Neuron (in vitro differentiated cells): ENCODE measurements around the gene AAR2.

Experiments used
- H2AFZ ChIP-seq: one replicate; pipeline ENCODE4 v1.6.1; 2013; ENCODE audit warnings: low read depth, mild to moderate bottlenecking, inconsistent platforms, low read length, moderate library complexity
- H3K27me3 ChIP-seq: one replicate; pipeline ENCODE4 v1.6.1; 2013; ENCODE audit warnings: low read length; ENCODE audit not compliant: insufficient read depth
- H3K36me3 ChIP-seq: one replicate; pipeline ENCODE4 v1.6.1; 2013; ENCODE audit warnings: low read length; ENCODE audit not compliant: insufficient read depth
- H3K4me1 ChIP-seq: one replicate; pipeline ENCODE4 v1.6.1; 2013; ENCODE audit warnings: low read length; ENCODE audit not compliant: insufficient read depth
- H3K4me3 ChIP-seq: 2 replicates; pipeline ENCODE4 v1.5.1; 2013; ENCODE audit warnings: mild to moderate bottlenecking, low read length, moderate library complexity
- H3K9me3 ChIP-seq: one replicate; pipeline ENCODE4 v1.6.1; 2013; ENCODE audit warnings: low read length

AAR2 gene

DNA sequence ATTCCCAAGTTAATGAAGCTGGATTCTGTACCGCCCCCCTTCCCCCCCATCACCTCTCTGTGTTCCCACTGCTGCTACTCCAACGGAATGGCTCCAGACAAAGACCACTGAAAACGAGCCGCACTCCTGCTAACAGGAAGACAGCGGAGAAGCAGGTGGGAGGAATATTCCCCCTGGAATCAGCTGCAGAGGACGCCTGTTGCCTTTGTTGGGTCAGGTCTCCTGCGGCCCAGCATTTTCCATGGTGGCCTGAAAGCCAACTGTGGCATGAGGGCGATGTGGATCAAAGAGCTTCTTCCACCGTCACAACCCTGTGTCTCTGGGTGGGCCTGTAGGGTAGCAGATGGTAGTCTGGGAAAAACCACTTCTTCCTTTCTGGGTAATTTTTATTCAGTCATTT is 16.8 kb downstream of the AAR2 start:
- H3K36me3 ChIP-seq = peaks cover 65% of the 10 kb centered on the region
- no peaks in the 10 kb centered on the region for H3K9me3 ChIP-seq

DNA sequence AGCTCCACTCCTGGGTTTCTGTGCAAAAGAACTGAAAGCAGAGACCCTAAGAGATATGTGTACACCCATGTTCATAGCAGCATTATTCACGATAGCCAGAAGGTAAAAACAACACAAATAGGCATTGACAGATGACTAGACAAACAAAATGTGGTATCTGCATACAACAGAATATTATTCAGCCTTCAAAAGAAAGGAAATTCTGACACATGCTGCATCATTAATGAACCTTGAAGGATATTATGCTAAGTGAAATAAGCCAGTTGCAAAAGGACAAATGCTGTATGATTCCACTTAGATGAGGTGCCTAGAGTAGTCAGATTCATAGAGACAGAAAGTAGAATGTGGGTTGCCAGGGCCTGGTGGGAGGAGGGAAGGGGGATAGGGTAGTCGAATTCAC is 17.8 kb downstream of the AAR2 start:
- no peak overlapping the region for H2AFZ ChIP-seq
- H3K4me3 ChIP-seq = no peak overlapping the region
- no peaks in the 10 kb centered on the region for H3K4me1 ChIP-seq
- peaks cover 59% of the 10 kb centered on the region for H3K36me3 ChIP-seq
- H3K9me3 ChIP-seq = no peaks in the 10 kb centered on the region
- no peaks in the 10 kb centered on the region for H3K27me3 ChIP-seq

More for the DNA sequence above, 16.8 kb downstream of the AAR2 start:
- H3K27me3 ChIP-seq = no peaks in the 10 kb centered on the region
- no peak overlapping the region for H3K4me3 ChIP-seq
- no peak overlapping the region for H2AFZ ChIP-seq
- H3K4me1 ChIP-seq = no peaks in the 10 kb centered on the region

DNA sequence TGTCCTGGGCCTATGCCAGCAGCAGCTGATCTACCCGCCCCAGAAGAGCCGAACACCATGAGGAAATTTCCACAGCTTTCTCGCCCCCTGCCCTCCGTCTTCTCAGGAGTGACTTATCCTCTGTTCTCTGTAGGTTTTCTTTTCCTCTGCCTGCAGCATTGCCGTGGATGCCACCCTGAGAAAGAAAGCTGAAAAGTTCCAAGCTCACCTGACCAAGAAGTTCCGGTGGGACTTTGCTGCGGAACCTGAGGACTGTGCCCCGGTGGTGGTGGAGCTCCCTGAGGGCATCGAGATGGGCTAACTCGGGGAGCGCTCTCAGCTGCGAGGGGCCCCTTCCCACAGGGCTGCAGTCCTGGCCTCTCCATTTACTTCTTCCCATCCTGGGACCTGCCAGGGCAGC is 19.2 kb downstream of the AAR2 start:
- Histone ChIP-seq H3K9me3 (no peaks in the 10 kb centered on the region), H3K36me3 (peaks cover 52% of the 10 kb centered on the region), H3K27me3 (no peaks in the 10 kb centered on the region), H2AFZ (no peak overlapping the region), H3K4me3 (no peak overlapping the region), H3K4me1 (no peaks in the 10 kb centered on the region)

DNA sequence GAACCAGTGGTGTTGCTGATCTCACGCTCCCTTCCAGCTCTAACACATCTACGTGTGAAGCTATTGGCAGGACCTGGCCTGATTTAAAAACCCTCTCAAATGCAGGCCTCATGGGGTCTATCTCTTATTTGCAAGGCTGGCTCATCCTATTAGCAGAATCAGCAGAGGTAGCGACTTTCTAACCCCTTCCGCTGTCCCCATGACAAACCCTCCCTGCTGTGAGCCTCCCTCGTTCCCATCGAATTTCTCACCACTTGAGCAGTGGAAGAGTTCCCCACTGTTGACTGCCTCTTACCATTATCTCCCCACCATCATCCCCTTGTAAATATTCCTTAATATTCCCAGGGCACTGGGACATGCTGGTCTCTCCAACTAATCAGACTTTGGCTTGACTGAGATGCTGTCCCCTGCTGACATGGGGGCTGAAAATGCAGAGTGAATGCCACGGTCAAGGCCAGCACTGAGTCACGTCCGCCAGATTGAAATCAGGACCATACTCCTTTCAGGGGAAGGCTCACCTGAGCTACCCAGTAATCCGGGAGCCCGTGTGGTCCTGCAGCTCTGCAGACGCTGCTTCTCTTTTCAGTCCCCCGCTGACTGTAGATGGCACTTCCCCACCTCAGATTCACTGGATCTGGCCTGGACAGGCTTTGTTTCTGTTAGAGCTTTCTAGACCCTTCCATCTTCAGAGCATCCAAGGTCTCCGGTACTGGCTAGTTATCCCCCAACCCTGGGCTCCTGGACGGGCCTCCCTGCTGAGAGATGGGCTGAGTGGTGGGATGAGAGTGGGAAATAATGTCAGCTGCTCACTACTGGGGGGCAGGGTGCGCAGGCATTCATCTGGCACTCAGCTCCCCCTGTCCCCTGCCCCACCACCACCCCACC is 23.1 kb downstream of the AAR2 start:
- no peak overlapping the region for H3K4me3 ChIP-seq
- no peaks in the 10 kb centered on the region for H3K9me3 ChIP-seq
- H3K36me3 ChIP-seq = peaks cover 23% of the 10 kb centered on the region
- H2AFZ ChIP-seq = no peak overlapping the region
- H3K4me1 ChIP-seq = no peaks in the 10 kb centered on the region
- no peaks in the 10 kb centered on the region for H3K27me3 ChIP-seq

DNA sequence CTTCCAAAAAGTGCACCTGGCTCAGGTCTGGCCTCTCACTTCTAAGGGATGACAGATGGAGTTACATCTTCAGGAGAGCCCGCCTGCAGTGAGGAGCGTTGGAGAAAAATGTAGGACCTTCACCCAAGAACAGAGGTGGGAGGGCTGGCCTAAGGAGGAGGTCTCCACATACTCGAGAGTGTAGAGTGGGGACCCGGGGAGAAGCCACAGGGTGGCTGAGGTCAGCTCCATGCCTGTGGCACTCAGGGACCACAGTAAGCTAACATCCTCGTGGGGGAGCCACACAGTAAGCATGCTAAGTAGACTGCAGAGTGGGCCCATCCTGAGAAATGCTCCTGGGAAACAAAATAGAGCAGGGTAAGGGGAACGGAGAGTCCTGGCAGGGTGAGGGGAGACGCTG is 24.0 kb downstream of the AAR2 start:
- no peaks in the 10 kb centered on the region for H3K4me1 ChIP-seq
- peaks cover 15% of the 10 kb centered on the region for H3K36me3 ChIP-seq
- H2AFZ ChIP-seq = no peak overlapping the region
- H3K9me3 ChIP-seq = no peaks in the 10 kb centered on the region
- H3K4me3 ChIP-seq = no peak overlapping the region
- H3K27me3 ChIP-seq = no peaks in the 10 kb centered on the region

DNA sequence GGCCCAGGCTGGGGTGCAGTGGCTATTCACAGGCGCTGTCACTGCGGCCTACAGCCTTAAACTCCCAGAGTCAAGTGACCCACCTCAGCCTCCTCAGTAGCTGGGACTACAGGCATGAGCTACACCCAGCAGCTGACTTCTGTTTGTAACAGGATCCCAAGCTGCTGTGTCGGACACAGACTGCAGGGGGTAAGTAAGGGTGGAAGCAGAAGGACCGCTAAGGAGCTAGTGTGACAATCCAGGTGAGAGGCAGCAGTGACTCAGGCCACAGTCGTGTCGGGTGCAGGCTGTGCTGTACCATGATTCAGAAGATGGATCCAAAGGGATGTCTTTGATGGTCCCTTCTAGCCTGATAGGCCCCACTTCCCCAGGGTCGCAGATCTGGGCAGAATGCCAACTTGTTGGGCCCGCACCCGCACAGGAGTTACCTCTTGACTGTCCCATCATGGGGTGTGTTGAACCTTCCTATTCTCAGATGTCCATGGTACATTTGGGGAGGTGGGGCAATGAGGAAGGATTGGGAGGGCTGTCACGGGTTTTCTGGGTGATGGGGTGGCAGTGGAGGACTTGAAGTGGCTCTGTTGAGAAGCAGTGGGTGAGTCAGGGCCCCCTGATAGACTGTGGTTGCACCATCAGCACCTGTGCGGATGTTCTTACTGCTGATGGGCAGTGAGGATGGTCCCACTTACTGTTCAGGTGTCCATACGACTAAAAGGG is 25.3 kb downstream of the AAR2 start:
- no peaks in the 10 kb centered on the region for H3K4me1 ChIP-seq
- H2AFZ ChIP-seq = no peak overlapping the region

DNA sequence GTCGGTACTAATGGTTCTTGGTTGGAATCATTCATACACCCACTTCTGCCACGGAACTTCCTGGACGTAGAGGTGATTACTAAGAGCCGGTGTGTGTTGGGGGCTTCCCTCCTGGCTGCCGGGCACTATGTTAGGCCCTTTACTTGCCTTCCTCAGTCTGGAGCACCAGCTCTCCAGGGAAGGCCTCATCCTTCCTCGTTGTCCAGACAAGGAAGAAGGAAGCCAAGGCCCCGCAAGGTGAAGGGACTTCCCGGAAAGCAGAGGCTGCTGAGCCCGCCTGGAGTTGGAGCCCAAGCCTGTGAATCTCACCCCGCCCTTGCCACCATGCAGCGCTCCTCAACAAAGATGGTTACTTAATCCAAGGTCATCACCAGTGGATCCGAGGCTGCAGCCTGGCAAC is 26.2 kb downstream of the AAR2 start:
- Histone ChIP-seq H2AFZ (no peak overlapping the region), H3K9me3 (no peaks in the 10 kb centered on the region)

More for the DNA sequence above, 25.3 kb downstream of the AAR2 start:
- Histone ChIP-seq H3K36me3 (peaks cover 3% of the 10 kb centered on the region), H3K4me3 (no peak overlapping the region), H3K9me3 (no peaks in the 10 kb centered on the region), H3K27me3 (no peaks in the 10 kb centered on the region)

DNA sequence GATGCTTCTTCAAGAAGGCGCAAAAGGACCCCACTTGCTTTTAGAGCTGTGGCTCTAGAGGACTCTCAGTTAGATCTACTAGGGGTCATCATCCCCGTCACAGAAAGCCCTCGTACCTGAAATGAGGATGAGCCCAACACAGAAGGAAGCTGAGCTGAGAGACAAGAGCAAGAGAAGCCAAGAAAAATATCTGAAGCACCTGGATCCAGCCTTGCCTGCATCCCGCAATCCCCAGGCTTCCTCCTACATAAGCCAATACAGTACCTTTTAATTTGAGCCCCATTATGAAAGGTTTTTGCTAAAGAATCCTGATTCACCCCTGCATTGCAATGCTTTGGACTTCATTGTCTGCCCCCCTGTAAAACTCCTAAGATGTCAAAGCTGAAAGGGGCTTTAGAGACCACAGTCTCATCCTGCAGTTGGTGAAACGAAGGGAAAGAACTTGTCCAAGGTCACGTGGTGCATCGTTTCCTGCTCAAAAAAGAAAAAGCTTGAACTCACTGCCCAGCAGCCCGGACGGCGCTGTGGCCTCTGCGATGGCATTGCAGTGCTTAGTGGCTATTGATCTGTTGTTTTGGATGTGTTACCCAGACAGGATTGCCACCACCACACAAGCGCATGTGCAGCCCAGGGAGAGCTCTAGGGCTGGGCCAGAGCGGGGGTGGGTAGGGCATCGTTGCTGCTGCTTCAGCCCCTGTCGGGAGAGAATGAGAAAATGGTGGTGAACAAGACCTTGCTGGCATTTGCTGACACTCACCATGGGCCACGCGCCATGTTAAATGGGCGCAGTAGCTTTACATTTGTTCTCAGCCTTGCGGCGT is 28.4 kb downstream of the AAR2 start:
- H3K4me3 ChIP-seq = no peak overlapping the region
- H2AFZ ChIP-seq = no peak overlapping the region
- no peaks in the 10 kb centered on the region for H3K27me3 ChIP-seq
- no peaks in the 10 kb centered on the region for H3K36me3 ChIP-seq
- H3K4me1 ChIP-seq = peaks cover 6% of the 10 kb centered on the region
- H3K9me3 ChIP-seq = no peaks in the 10 kb centered on the region

More for the DNA sequence above, 26.2 kb downstream of the AAR2 start:
- Histone ChIP-seq H3K36me3 (no peaks in the 10 kb centered on the region), H3K4me1 (no peaks in the 10 kb centered on the region), H3K4me3 (no peak overlapping the region), H3K27me3 (no peaks in the 10 kb centered on the region)

DNA sequence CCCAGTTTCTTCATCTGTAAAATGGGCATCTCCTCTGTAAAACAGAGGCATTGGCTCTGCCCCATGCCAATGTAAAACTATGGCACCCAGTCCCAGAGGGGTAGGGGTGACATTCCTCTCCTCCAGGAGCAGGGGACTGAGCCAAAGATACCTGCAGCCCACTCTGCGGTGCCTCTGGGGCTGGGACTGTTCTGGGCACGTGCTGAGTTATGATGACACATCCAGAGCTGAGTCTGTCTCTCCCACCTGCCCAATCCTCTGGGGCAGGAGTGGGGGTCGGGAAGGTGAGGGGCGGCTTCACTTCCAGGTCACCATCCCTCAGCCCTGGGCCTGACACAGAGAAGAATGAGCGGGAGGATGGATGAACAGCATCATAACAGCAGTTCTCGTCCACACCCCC is 29.9 kb downstream of the AAR2 start:
- no peaks in the 10 kb centered on the region for H3K27me3 ChIP-seq
- H3K9me3 ChIP-seq = no peaks in the 10 kb centered on the region
- peaks cover 6% of the 10 kb centered on the region for H3K4me1 ChIP-seq
- H3K36me3 ChIP-seq = no peaks in the 10 kb centered on the region
- H3K4me3 ChIP-seq = no peak overlapping the region
- H2AFZ ChIP-seq = no peak overlapping the region

DNA sequence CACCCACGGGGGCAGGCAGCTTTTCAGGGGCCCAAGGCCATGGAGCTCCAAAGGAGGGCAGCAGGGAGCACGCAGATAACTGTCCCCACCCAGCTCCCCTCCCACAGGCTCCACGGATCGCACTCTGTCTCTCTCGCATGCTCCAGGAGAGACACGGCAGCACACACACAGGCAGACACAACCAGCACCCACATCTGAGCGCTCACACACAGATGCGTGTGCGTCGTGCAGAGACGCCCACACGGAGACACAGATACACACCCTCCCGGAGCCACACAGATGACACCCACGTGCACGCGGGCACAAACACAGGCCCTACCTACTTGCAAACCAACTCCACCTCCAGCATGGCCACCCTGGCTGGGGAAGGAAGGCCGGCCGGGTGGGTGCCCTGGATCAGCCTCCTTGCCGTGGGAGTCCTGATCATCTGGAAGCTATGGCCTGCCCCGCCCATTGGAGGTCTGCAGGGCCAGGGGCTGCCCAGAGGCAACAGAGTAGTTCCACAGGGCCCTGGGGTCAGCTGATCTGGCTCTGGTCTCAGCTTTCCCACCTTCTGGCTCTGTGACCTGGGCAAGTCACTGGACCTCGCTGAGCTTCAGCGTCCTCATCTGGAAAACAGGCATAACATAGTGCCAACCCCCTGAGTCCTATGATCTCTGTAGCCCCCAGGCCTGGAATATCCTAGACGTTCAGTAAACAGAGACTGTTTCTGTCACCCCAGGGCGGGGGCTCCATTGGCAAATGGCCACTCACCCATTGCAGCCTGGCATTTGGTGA is 31.5 kb downstream of the AAR2 start:
- H3K36me3 ChIP-seq = no peaks in the 10 kb centered on the region
- no peaks in the 10 kb centered on the region for H3K27me3 ChIP-seq
- H3K4me1 ChIP-seq = peaks cover 6% of the 10 kb centered on the region
- H3K4me3 ChIP-seq = no peak overlapping the region
- H2AFZ ChIP-seq = no peak overlapping the region
- no peaks in the 10 kb centered on the region for H3K9me3 ChIP-seq

DNA sequence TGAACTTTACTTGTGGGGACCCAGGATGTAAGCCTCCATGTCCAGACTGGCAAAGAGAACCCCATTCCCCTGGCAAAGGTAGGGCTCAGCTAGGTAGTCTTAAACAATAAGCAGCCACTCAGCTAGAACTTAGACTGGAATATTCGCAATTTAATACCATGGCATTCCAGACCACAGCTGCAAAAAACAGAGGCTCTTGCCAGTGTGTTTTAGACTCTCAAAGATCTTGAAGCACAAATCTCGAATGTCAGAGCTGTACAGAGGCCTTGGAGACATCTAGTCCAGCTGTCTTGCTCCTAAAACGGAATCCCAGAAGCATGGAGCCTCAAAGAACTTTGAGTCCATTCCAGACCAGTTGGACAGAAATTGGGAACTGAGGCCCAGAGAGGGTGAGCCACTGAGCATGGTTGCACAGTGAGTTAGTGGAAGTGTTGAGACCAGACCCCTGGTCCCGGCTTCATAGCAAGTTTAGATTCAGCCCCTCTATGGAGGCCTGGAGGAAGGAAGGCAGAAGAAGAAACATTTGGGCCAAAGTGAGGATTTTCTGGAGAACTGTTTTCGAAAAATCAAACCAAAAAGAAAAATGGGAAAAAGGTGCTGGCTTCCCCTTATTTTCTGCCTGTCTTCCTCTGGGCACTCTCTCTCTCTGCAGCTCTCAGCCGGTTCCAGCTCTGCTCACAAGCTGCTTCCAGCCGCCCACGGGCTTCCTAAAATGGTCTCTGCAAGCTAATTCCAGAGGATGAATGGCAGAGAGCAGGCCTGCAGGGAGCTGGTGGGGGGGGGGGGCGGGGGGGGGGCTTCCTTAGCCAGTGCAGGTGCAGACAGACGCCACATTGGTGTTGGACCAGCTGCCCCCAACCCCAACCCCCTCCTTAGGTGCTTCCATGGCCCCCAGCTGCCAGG is 32.4 kb downstream of the AAR2 start:
- no peaks in the 10 kb centered on the region for H3K36me3 ChIP-seq
- H3K4me1 ChIP-seq = peaks cover 7% of the 10 kb centered on the region
- no peak overlapping the region for H2AFZ ChIP-seq
- H3K27me3 ChIP-seq = no peaks in the 10 kb centered on the region
- no peaks in the 10 kb centered on the region for H3K9me3 ChIP-seq
- H3K4me3 ChIP-seq = no peak overlapping the region

DNA sequence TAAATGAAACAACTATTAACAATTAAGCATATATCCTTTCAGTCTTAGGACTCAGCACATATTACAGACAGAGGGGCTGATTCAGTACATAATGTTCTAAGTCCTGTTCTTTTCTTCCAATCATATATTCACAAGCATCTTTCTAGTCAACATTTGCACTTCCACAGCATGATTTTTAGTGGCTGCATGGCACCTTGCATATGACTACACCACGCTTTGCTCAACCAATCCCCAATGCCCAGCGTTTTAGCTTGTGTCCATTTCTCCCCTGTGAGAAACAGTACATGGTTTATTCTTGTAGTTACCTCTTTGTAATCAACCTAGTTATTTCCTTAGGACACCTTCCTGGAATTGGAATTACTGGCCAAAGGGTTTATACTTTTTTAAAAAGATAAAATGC is 33.2 kb downstream of the AAR2 start:
- no peaks in the 10 kb centered on the region for H3K36me3 ChIP-seq
- H3K4me3 ChIP-seq = no peak overlapping the region
- H3K9me3 ChIP-seq = no peaks in the 10 kb centered on the region
- H2AFZ ChIP-seq = no peak overlapping the region
- no peaks in the 10 kb centered on the region for H3K27me3 ChIP-seq
- H3K4me1 ChIP-seq = peaks cover 15% of the 10 kb centered on the region
